ENCODE data around the gene GNAQ. TPM values are rescaled to one million over a fixed set of nuclear protein-coding genes. Genes with fewer than 3 reads are reported as not detected.

Gene GNAQ
- polyA plus RNA-seq, 3 donors = 8.3 to 51.0 (median 9.6) TPM

DNA sequence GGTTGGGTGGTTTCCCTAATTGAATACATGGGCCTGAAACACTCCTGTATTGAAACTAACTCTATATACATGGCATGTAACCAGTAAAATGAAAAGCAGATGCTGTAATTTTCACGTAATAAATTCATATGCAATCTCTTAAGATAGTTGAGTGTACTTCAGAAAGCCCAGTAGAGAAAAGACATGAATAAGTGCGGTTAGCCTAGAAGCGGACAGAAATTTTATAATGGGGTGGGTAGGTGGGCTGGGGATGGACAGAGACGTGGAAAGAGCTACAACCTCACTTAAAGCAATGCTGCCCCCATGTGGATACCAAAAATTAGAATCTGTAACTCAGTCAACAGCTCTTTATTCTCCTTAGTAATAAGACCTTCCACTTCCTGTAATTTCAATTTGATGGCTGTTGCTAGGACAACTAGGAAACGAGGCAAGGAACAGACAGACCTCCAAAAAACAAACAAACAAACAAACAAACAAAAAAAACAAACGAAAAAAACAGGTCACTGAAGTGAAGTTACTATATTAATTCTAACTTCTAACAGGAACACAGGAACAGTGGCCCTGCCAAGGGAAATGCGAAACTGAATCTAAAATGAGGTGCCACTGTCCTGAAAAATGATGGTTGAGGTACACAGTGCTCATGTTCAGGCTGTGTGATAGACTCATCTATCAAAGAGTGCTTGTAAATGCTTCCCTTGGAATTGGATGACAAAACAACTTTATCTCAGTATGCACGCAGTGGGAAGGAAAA lies 280.1 kb downstream of the GNAQ start:
- H3K36me3 Mint-ChIP-seq = peaks cover 19 to 33% of the 10 kb centered on the region in 2 donors
- Histone ChIP-seq H3K4me2 (replicated peaks; ENCODE audit: extremely low read depth, low read length, poor library complexity, severe bottlenecking) (no peak overlapping the region), H2AFZ (ENCODE audit: insufficient read depth, low read depth, low read length, poor library complexity, severe bottlenecking) (no peak overlapping the region), H3K27ac (ENCODE audit: low read depth in 1 of 2, low read length in 2 of 2) (peak overlapping the region in 1 of 2 donors; percentile 42), H3K9ac (ENCODE audit: insufficient read depth, low read length, poor library complexity, severe bottlenecking) (no peak overlapping the region), H3K4me1 (ENCODE audit: control insufficient read depth in 1 of 2, insufficient read depth in 2 of 2, low read length in 2 of 2) (no peaks in the 10 kb centered on the region), H4K20me1 (ENCODE audit: insufficient read depth, low read length) (peaks cover 94% of the 10 kb centered on the region), H3K79me2 (ENCODE audit: insufficient read depth, low read length) (peaks cover 46% of the 10 kb centered on the region), H3K4me3 (replicated peaks in 1 of 3; ENCODE audit: low read depth in 2 of 3, low read length in 3 of 3) (no peak overlapping the region), H3K9me3 (replicated peaks in 1 of 2; ENCODE audit: control insufficient read depth in 1 of 2, insufficient read depth in 1 of 2, low read length in 2 of 2) (no peaks in the 10 kb centered on the region), H3K27me3 (ENCODE audit: control insufficient read depth in 2 of 2, insufficient read depth in 2 of 2, low read length in 2 of 2) (no peaks in the 10 kb centered on the region), H3K36me3 (replicated peaks in 1 of 2; ENCODE audit: control insufficient read depth in 1 of 2, insufficient read depth in 2 of 2, low read length in 2 of 2) (peaks cover 12 to 65% of the 10 kb centered on the region in 2 donors)
- peak; percentile 16 to 37 (median 29) for DNase-seq
- 82% methylated on average over 3 of the region's 8 CpGs for WGBS (ENCODE audit: insufficient coverage)
- H3K27me3 Mint-ChIP-seq (ENCODE audit: low read depth in 3 of 3) = no peaks in the 10 kb centered on the region
- peaks cover 19% of the 10 kb centered on the region for H3K4me1 Mint-ChIP-seq
- TF ChIP-seq, protein P1, sequence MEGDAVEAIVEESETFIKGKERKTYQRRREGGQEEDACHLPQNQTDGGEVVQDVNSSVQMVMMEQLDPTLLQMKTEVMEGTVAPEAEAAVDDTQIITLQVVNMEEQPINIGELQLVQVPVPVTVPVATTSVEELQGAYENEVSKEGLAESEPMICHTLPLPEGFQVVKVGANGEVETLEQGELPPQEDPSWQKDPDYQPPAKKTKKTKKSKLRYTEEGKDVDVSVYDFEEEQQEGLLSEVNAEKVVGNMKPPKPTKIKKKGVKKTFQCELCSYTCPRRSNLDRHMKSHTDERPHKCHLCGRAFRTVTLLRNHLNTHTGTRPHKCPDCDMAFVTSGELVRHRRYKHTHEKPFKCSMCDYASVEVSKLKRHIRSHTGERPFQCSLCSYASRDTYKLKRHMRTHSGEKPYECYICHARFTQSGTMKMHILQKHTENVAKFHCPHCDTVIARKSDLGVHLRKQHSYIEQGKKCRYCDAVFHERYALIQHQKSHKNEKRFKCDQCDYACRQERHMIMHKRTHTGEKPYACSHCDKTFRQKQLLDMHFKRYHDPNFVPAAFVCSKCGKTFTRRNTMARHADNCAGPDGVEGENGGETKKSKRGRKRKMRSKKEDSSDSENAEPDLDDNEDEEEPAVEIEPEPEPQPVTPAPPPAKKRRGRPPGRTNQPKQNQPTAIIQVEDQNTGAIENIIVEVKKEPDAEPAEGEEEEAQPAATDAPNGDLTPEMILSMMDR (IDR thresholded peaks at IDR 0.05) = peak; percentile 76
- H3K4me3 Mint-ChIP-seq = no peak overlapping the region
- intact Hi-C loops (cut with micrococcal nuclease) = no loop called here
- no peaks in the 10 kb centered on the region for H3K9me3 Mint-ChIP-seq
- peak overlapping the region in 1 of 7 donors; percentile 59 for H3K27ac Mint-ChIP-seq

DNA sequence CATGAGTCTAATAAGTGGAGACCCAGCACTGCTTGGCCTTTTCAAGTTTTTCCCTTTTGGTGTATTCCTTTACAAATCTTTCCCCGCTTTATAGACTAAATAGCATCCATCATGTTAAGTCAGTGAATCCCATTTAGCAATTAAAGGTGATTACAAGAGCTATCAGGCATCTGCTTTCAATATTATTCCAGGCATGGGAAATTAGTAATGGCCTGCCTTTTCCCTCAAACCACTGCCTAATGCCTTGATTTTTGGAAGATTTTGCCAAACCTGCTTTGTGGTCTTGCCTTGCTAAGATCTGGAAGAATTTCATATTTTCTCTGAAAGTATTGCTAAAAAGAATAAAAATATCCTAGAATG lies 280.6 kb downstream of the GNAQ start:
- H3K27ac Mint-ChIP-seq = no peak overlapping the region
- H3K9me3 Mint-ChIP-seq = no peaks in the 10 kb centered on the region
- intact Hi-C loops (cut with micrococcal nuclease) = no loop called here
- Histone ChIP-seq H3K79me2 (ENCODE audit: insufficient read depth, low read length) (peaks cover 40% of the 10 kb centered on the region), H3K9me3 (replicated peaks in 1 of 2; ENCODE audit: control insufficient read depth in 1 of 2, insufficient read depth in 1 of 2, low read length in 2 of 2) (no peaks in the 10 kb centered on the region), H2AFZ (ENCODE audit: insufficient read depth, low read depth, low read length, poor library complexity, severe bottlenecking) (no peak overlapping the region), H3K27me3 (ENCODE audit: control insufficient read depth in 2 of 2, insufficient read depth in 2 of 2, low read length in 2 of 2) (no peaks in the 10 kb centered on the region), H3K9ac (ENCODE audit: insufficient read depth, low read length, poor library complexity, severe bottlenecking) (no peak overlapping the region), H3K4me3 (replicated peaks in 1 of 3; ENCODE audit: low read depth in 2 of 3, low read length in 3 of 3) (no peak overlapping the region), H3K4me2 (replicated peaks; ENCODE audit: extremely low read depth, low read length, poor library complexity, severe bottlenecking) (no peak overlapping the region), H3K36me3 (replicated peaks in 1 of 2; ENCODE audit: control insufficient read depth in 1 of 2, insufficient read depth in 2 of 2, low read length in 2 of 2) (peaks cover 7 to 60% of the 10 kb centered on the region in 2 donors), H4K20me1 (ENCODE audit: insufficient read depth, low read length) (peaks cover 94% of the 10 kb centered on the region), H3K4me1 (ENCODE audit: control insufficient read depth in 1 of 2, insufficient read depth in 2 of 2, low read length in 2 of 2) (no peaks in the 10 kb centered on the region), H3K27ac (ENCODE audit: low read depth in 1 of 2, low read length in 2 of 2) (peak overlapping the region in 1 of 2 donors; percentile 42)
- WGBS (ENCODE audit: insufficient coverage) = no CpG with 5 or more reads among the region's 1 CpG
- peaks cover 20 to 32% of the 10 kb centered on the region in 2 donors for H3K36me3 Mint-ChIP-seq
- no peaks in the 10 kb centered on the region for H3K27me3 Mint-ChIP-seq (ENCODE audit: low read depth in 3 of 3)
- H3K4me1 Mint-ChIP-seq = peaks cover 24% of the 10 kb centered on the region
- TF ChIP-seq, protein P1 (IDR thresholded peaks at IDR 0.05) = no peak
- DNase-seq = no peak
- H3K4me3 Mint-ChIP-seq = no peak overlapping the region

All from CD14-positive monocyte (primary cell).